ENCODE results near the gene PRR12. TPM values are rescaled to one million over a fixed set of nuclear protein-coding genes. Genes with fewer than 3 reads are reported as not detected.
A peak's percentile ranks its signal among the peaks of the same experiment; 100 is the strongest.

Gene PRR12
- total and polyA plus RNA-seq, 2 experiments from 2014 or later = 5.1 to 24.7 TPM

GRCh38 chr19:49635530-49636232, 44.7 kb downstream of the PRR12 start:
- peak; percentile 7 for TF ChIP-seq CTCF (IDR thresholded peaks at IDR 0.05; ENCODE audit: low read depth, low read length)
- DNase-seq (ENCODE audit: low read depth in 1 of 2, low spot score in 1 of 2) = no peak
- no peaks in the 10 kb centered on the region for H3K36me3 ChIP-seq
- no peaks in the 10 kb centered on the region for H3K9me3 ChIP-seq (ENCODE audit: low read depth)
- H3K27me3 ChIP-seq = no peaks in the 10 kb centered on the region
- peak overlapping the region; percentile 43 for H3K27ac ChIP-seq
- H3K4me1 ChIP-seq (ENCODE audit: low read depth) = peaks cover 12% of the 10 kb centered on the region
- no peak overlapping the region for H3K4me3 ChIP-seq

GRCh38 chr19:49636233-49636932, 45.4 kb downstream of the PRR12 start:
- H3K9me3 ChIP-seq (ENCODE audit: low read depth) = no peaks in the 10 kb centered on the region
- H3K4me1 ChIP-seq (ENCODE audit: low read depth) = peaks cover 19% of the 10 kb centered on the region
- TF ChIP-seq CTCF (IDR thresholded peaks at IDR 0.05; ENCODE audit: low read depth, low read length) = no peak
- no peaks in the 10 kb centered on the region for H3K27me3 ChIP-seq
- H3K4me3 ChIP-seq = no peak overlapping the region
- no peak for DNase-seq (ENCODE audit: low read depth in 1 of 2, low spot score in 1 of 2)
- no peak overlapping the region for H3K27ac ChIP-seq
- no peaks in the 10 kb centered on the region for H3K36me3 ChIP-seq

- H3K4me1 ChIP-seq (ENCODE audit: low read depth) = peaks cover 24% of the 10 kb centered on the region
- H3K36me3 ChIP-seq = no peaks in the 10 kb centered on the region
- H3K9me3 ChIP-seq (ENCODE audit: low read depth) = no peaks in the 10 kb centered on the region
- H3K27ac ChIP-seq = no peak overlapping the region
- H3K4me3 ChIP-seq = no peak overlapping the region
- peak; percentile 23 to 91 for DNase-seq (ENCODE audit: low read depth in 1 of 2, low spot score in 1 of 2)
- H3K27me3 ChIP-seq = no peaks in the 10 kb centered on the region
- TF ChIP-seq CTCF (IDR thresholded peaks at IDR 0.05; ENCODE audit: low read depth, low read length) = no peak
These were observed 47.1 kb downstream of the PRR12 start for GRCh38 chr19:49637821-49638738.

- DNase-seq (ENCODE audit: low read depth in 1 of 2, low spot score in 1 of 2) = no peak
These were observed 48.6 kb downstream of the PRR12 start for GRCh38 chr19:49639401-49640112.

More at GRCh38 chr19:49639401-49640112, 48.6 kb downstream of the PRR12 start:
- H3K9me3 ChIP-seq (ENCODE audit: low read depth) = no peaks in the 10 kb centered on the region
- H3K4me1 ChIP-seq (ENCODE audit: low read depth) = peaks cover 29% of the 10 kb centered on the region
- H3K4me3 ChIP-seq = peak overlapping the region; percentile 61
- no peaks in the 10 kb centered on the region for H3K27me3 ChIP-seq
- H3K36me3 ChIP-seq = no peaks in the 10 kb centered on the region
- peak overlapping the region; percentile 12 for H3K27ac ChIP-seq
- no peak for TF ChIP-seq CTCF (IDR thresholded peaks at IDR 0.05; ENCODE audit: low read depth, low read length)

Measured in cardiac muscle cell (in vitro differentiated cells and primary cell).